Measurements from ENCODE around the gene BRD7.

DNA sequence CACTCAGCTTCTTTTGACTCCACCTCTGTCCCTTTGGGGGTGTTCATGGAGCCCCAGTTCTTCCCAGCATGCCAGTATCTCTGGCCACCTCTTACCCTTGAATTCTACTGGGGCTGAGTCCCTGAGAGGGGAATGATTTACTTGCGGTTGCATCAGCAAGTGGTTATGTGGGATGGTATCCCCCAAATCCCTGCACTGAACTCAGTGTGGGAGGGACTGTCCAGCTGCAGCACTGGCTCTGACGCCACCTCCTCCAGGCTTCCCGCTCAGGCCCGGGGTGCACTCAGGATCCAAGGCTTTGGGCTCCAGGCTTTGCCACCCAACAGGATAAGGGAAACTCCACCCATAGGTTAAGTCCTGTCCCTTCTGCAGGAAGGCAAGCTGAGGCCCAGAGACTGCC is 21.1 kb upstream of the BRD7 start:
- TF ChIP-seq, protein P1, sequence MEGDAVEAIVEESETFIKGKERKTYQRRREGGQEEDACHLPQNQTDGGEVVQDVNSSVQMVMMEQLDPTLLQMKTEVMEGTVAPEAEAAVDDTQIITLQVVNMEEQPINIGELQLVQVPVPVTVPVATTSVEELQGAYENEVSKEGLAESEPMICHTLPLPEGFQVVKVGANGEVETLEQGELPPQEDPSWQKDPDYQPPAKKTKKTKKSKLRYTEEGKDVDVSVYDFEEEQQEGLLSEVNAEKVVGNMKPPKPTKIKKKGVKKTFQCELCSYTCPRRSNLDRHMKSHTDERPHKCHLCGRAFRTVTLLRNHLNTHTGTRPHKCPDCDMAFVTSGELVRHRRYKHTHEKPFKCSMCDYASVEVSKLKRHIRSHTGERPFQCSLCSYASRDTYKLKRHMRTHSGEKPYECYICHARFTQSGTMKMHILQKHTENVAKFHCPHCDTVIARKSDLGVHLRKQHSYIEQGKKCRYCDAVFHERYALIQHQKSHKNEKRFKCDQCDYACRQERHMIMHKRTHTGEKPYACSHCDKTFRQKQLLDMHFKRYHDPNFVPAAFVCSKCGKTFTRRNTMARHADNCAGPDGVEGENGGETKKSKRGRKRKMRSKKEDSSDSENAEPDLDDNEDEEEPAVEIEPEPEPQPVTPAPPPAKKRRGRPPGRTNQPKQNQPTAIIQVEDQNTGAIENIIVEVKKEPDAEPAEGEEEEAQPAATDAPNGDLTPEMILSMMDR (IDR thresholded peaks at IDR 0.05 in 8 of 11, conservative IDR thresholded peaks at IDR 0.05 in 3 of 11): no peak
- TF ChIP-seq POLR2A (IDR thresholded peaks at IDR 0.05): no peak
